Measurements from ENCODE around the gene NGDN. TPM values are rescaled to one million over a fixed set of nuclear protein-coding genes. Genes with fewer than 3 reads are reported as not detected.

Gene NGDN, protein sequence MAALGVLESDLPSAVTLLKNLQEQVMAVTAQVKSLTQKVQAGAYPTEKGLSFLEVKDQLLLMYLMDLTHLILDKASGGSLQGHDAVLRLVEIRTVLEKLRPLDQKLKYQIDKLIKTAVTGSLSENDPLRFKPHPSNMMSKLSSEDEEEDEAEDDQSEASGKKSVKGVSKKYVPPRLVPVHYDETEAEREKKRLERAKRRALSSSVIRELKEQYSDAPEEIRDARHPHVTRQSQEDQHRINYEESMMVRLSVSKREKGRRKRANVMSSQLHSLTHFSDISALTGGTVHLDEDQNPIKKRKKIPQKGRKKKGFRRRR
- 59.7 to 73.7 TPM (median 61.6 TPM) in 5 replicates for total RNA-seq (2022; extraction: Qiagen RNA extraction)

DNA sequence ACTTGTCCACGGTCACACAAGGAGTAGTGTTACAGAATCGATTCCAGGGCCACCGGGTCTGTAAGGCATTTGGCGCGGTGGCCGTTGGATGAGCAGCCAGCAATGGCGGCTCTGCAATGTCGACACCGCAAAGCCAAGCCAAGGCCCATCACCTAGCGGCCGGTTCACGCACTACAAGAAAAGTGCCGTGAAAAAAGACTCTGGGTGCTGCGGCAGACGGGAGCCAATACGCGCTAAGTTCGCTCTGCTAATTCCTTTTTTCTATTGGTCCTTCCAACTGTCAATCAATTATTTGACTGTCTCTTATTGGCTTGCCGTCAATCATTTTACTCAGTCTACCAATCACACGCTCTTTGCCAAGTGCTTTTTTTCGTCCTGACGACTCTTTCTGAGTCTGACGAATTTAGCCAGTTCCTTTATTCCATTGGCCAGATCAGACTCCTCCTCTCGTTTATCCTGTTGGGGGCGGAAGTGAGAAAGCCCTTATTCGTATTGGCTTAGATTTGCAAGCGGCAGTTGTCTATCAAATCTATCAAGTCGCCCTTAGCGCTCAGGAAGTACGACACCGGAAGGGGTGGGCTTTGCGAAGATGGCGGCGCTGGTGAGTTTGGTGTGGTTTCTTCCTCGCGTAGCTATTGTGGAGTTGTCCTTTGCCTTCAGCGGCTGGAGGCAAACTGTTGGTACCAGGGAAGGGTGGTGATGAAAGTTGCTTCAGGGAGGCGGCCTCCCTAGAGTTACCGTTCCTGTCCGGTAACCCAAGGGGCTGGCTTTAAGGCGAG is at the start of gene NGDN:
Gene NGDN (plus strand): TSS at position 577 of the 779 bp plus-strand sequence. CDS start 13 bp downstream, at position 590.

DNA sequence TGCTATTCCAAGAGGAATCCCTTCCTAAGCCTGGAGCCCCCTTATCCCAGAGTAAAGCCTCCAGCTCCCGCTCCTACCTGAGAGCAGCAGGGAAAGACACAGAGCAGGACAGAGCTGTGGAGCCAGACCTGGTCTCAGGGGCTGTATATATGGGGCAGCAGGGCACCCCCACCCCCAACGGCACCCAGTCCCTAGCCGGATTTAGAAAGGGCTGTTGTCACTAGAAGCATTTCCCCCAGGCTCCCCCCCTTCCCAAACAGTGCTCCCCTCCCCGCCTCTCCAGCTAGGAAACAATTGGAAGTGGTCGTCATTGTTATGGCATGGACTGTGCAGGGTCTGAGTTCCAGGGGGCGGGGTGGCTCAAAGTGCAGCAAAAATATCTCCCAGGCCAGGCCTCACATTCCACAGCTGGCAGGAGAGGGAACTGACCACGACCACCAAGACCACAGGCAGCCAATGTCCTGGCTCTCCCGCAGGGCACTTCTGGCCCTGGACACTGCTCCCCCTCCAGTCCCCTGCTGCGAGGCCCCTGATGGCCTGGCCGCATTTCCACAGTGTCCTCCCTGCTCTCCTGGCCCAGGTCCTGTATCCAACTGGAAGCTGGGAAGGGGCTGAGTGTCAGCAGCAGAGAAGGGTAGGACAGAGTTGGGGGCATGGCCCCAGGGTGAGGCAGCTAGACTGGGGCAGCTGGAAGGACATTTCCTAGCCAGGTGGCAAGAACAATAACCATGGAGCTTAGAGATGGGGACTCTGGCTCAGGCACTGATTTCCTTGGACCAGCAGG is 33.8 kb upstream of the NGDN start, which contains the start of gene MYH7:
Gene MYH7 (minus strand): TSS at position 118 of the 784 bp plus-strand sequence. CDS start 1,928 bp downstream, outside the sequence.

Other genes starting within 250 kb of the NGDN start
- not detected in 5 replicates for gene RNF212B, start 231.8 kb upstream of the NGDN start, total RNA-seq (2022; extraction: Qiagen RNA extraction)
- 8.0 to 9.6 TPM (median 8.9 TPM) in 5 replicates for gene HOMEZ, start 183.6 kb upstream of the NGDN start, total RNA-seq (2022; extraction: Qiagen RNA extraction)
- 3.0 to 4.2 TPM (median 4.2 TPM) in 5 replicates for gene PPP1R3E, start 166.8 kb upstream of the NGDN start, total RNA-seq (2022; extraction: Qiagen RNA extraction)
- 14.5 to 19.0 TPM (median 15.2 TPM) in 5 replicates for gene BCL2L2, start 162.9 kb upstream of the NGDN start, total RNA-seq (2022; extraction: Qiagen RNA extraction)
- gene PABPN1, start 148.2 kb upstream of the NGDN start, total RNA-seq (2022; extraction: Qiagen RNA extraction) = 126 to 152 TPM (median 151 TPM) in 5 replicates
- 5.2 to 8.3 TPM (median 6.2 TPM) in 5 replicates for gene SLC22A17, start 116.8 kb upstream of the NGDN start, total RNA-seq (2022; extraction: Qiagen RNA extraction)
- not detected in 5 replicates for gene EFS, start 104.5 kb upstream of the NGDN start, total RNA-seq (2022; extraction: Qiagen RNA extraction)
- gene IL25, start 96.9 kb upstream of the NGDN start, total RNA-seq (2022; extraction: Qiagen RNA extraction) = not detected in 5 replicates
- not detected in 5 replicates for gene CMTM5, start 92.7 kb upstream of the NGDN start, total RNA-seq (2022; extraction: Qiagen RNA extraction)
- 0.05 to 0.15 TPM (median 0.12 TPM) in 5 replicates for gene MYH6, start 61.4 kb upstream of the NGDN start, total RNA-seq (2022; extraction: Qiagen RNA extraction)
- 0.02 TPM in 1 of 5 replicates, not detected in the others for gene MYH7, start 34.0 kb upstream of the NGDN start, total RNA-seq (2022; extraction: Qiagen RNA extraction)
- 0.44 to 1.1 TPM (median 0.80 TPM) in 5 replicates for gene ZFHX2, start 82.1 kb downstream of the NGDN start, total RNA-seq (2022; extraction: Qiagen RNA extraction)
- 12.1 to 12.7 TPM (median 12.2 TPM) in 5 replicates for gene THTPA, start 86.6 kb downstream of the NGDN start, total RNA-seq (2022; extraction: Qiagen RNA extraction)
- 29.8 to 53.8 TPM (median 45.2 TPM) in 5 replicates for gene AP1G2, start 98.1 kb downstream of the NGDN start, total RNA-seq (2022; extraction: Qiagen RNA extraction)
- gene JPH4, start 109.1 kb downstream of the NGDN start, total RNA-seq (2022; extraction: Qiagen RNA extraction) = 0.07 to 0.14 TPM (median 0.13 TPM) in 5 replicates
- 5.5 to 8.7 TPM (median 6.3 TPM) in 5 replicates for gene DHRS2, start 166.7 kb downstream of the NGDN start, total RNA-seq (2022; extraction: Qiagen RNA extraction)

Data from A549 treated with dexamethasone at 1 μM for 4 hours (cell line).